ENCODE data around the gene TRIM29.

Gene TRIM29

DNA sequence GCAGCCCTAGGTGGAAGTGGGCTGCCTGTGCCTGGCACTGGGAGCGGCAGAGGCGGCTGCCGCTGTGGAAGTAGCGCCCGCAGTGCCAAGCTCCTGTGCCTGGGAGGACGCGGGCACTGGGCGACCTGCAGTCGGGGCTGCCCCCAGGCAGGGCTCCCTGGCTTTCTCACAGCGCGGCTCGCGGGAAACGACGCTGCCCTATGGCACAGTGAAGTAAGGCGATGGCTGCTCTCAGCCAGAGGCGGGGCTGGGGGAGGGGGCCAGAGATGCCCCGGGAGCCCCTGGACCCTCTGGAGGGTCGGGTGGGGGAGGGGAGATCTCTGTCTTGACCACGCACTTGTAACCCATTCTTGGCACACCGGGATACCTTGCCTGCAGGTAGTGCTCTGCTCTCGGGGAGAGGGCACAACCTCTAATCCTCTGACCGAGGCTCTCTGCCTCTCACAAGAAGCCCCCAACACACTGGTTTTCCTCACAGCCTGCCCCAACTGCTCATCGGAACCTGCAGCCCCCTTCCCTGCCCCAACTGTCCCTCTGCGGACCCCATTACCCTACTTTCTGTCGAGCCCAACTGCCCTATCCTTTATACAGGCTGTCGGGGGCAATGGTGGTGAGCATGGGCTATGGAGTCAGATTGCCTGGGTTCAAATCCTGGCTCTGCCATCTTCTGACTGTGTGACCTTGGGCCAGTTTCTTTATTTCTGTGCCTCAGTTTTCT, 32.2 kb upstream of the TRIM29 start:
- no peaks in the 10 kb centered on the region for H3K36me3 ChIP-seq (ENCODE audit: insufficient read depth, insufficient read length, low read length)
- TF ChIP-seq ZNF274 (IDR thresholded peaks at IDR 0.05; ENCODE audit: low read depth, low read length) (no peak), YY1 (IDR thresholded peaks at IDR 0.05; ENCODE audit: insufficient read depth, insufficient read length) (no peak), SUZ12 (IDR thresholded peaks at IDR 0.05; ENCODE audit: extremely low read depth, insufficient read depth, insufficient read length) (no peak)
- H3K4me3 ChIP-seq (ENCODE audit: insufficient read length, low read depth): no peak overlapping the region
- H3K9me3 ChIP-seq (ENCODE audit: insufficient read depth, low read length): no peaks in the 10 kb centered on the region
- no peaks in the 10 kb centered on the region for H3K4me1 ChIP-seq (ENCODE audit: insufficient read depth, insufficient read length)
- no peak for DNase-seq (ENCODE audit: low read depth, low spot score)
- no peak overlapping the region for H3K9ac ChIP-seq (ENCODE audit: insufficient read length, low read depth)
- peaks cover 64% of the 10 kb centered on the region for H3K27me3 ChIP-seq (ENCODE audit: insufficient read depth, insufficient read length)

DNA sequence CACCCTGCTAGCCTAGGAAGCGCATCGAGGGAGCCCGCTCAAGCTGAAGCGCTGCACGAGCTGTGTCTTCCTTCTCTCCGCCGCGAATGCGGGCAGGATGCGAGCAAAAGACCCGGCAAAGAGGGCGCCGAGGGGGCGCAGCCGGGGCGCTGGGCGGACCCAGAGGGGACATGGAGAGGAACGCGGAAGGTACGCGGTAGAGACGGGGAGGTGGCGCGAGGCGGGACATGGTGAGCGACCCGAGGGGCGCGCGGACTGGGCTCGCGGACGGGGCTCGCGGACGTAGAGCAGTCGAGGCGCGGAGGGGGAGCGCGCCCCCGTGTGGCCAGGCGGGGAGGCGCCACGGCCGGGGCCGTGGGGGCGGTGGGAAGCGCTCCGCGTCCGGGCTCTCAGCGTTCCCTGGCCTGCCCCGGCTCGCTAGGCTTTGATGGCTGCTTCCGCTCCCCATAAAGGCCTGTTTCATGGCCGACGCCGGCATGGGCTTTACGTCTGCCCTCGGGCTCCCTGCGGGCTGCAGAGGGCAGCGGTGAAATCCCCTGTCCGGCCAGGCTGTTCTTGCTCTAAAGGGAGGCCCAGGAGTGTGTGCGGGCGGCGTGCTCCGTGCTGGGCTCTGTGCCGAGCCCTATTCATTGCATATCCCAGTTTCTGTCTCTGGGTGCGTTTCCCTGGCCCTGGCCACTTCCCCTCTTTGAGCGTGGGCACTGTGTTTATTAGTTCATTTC, 31.2 kb upstream of the TRIM29 start:
- no peaks in the 10 kb centered on the region for H3K4me1 ChIP-seq (ENCODE audit: insufficient read depth, insufficient read length)
- peaks cover 64% of the 10 kb centered on the region for H3K27me3 ChIP-seq (ENCODE audit: insufficient read depth, insufficient read length)
- H3K9ac ChIP-seq (ENCODE audit: insufficient read length, low read depth): peak overlapping the region; percentile 52
- TF ChIP-seq SUZ12 (IDR thresholded peaks at IDR 0.05; ENCODE audit: extremely low read depth, insufficient read depth, insufficient read length): no peak
- peak; percentile 63 for DNase-seq (ENCODE audit: low read depth, low spot score)
- H3K36me3 ChIP-seq (ENCODE audit: insufficient read depth, insufficient read length, low read length): no peaks in the 10 kb centered on the region
- H3K4me3 ChIP-seq (ENCODE audit: insufficient read length, low read depth): peak overlapping the region; percentile 33
- no peaks in the 10 kb centered on the region for H3K9me3 ChIP-seq (ENCODE audit: insufficient read depth, low read length)

DNA sequence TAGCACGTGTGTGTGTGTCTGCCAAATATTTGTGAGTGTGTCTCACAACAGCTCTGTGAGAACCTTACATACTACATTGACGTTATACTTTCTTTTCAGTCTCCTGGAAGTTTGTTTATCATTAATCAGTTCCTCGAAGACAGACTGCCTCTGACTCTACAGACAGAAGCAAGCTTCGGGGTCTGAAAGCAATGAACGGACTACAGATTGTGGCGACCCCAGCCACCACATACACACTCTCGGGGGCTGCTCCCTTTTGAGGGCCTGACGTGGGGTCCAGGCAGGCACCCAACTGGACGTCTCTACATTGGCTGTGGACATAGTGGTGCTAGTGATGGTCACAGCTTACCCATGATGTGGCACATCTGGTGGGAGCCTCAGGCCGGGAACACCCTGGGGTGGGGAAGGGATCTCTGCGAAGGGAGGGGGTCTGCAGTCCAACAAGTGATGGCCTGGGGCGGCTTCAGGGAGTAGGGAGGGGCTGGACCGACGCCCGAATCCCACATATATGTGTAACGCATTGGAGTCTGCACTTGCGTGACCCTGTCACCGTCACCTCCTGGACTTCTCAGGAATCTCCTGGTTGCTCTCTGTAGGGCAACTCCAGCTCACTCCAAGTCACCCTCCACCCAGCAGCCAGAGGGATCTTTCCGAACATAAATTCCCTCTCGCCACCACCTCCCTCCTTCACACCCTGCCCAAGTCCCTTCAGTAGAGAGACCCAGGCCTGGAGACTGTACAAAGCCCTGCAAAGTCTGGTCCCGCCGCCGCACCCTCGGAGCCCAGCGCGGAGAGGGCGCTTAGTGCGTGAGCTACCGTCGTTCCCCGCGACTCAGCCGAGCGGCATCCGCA, 30.4 kb upstream of the TRIM29 start:
- Histone ChIP-seq H3K27me3 (ENCODE audit: insufficient read depth, insufficient read length) (peaks cover 60% of the 10 kb centered on the region), H3K36me3 (ENCODE audit: insufficient read depth, insufficient read length, low read length) (no peaks in the 10 kb centered on the region), H3K9ac (ENCODE audit: insufficient read length, low read depth) (peak overlapping the region; percentile 52), H3K4me3 (ENCODE audit: insufficient read length, low read depth) (peak overlapping the region; percentile 33), H3K9me3 (ENCODE audit: insufficient read depth, low read length) (no peaks in the 10 kb centered on the region), H3K4me1 (ENCODE audit: insufficient read depth, insufficient read length) (no peaks in the 10 kb centered on the region)
- DNase-seq (ENCODE audit: low read depth, low spot score): no peak
- TF ChIP-seq ZNF274 (IDR thresholded peaks at IDR 0.05; ENCODE audit: low read depth, low read length) (no peak), YY1 (IDR thresholded peaks at IDR 0.05; ENCODE audit: insufficient read depth, insufficient read length) (no peak), SUZ12 (IDR thresholded peaks at IDR 0.05; ENCODE audit: extremely low read depth, insufficient read depth, insufficient read length) (no peak)

DNA sequence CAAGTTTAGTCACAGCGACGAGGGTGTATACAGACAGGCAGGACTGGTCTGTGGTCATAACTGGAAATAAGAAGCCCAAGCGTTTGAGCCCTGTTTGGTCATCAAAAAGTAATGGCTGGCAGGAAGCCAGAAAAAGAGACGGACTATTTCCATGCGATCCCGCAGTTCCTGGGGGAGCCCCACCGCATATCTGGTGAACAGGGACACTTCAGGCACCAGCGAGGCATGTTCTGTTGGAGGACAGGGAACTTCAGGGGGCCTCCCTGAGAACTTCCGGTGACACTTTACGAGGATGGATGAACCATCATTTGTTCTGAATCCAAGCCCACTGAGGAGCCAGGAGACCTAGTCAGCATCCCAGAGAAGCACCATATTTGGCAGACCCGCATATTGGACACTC, 29.7 kb upstream of the TRIM29 start:
- Histone ChIP-seq H3K36me3 (ENCODE audit: insufficient read depth, insufficient read length, low read length) (no peaks in the 10 kb centered on the region), H3K4me3 (ENCODE audit: insufficient read length, low read depth) (no peak overlapping the region), H3K27me3 (ENCODE audit: insufficient read depth, insufficient read length) (peaks cover 58% of the 10 kb centered on the region), H3K9ac (ENCODE audit: insufficient read length, low read depth) (no peak overlapping the region), H3K9me3 (ENCODE audit: insufficient read depth, low read length) (no peaks in the 10 kb centered on the region; the same call in 1 of the 2 replicates), H3K4me1 (ENCODE audit: insufficient read depth, insufficient read length) (no peaks in the 10 kb centered on the region)
- DNase-seq (ENCODE audit: low read depth, low spot score): no peak
- no peak for TF ChIP-seq YY1 (IDR thresholded peaks at IDR 0.05; ENCODE audit: insufficient read depth, insufficient read length)
- no peak for TF ChIP-seq SUZ12 (IDR thresholded peaks at IDR 0.05; ENCODE audit: extremely low read depth, insufficient read depth, insufficient read length)
- no peak for TF ChIP-seq ZNF274 (IDR thresholded peaks at IDR 0.05; ENCODE audit: low read depth, low read length)

DNA sequence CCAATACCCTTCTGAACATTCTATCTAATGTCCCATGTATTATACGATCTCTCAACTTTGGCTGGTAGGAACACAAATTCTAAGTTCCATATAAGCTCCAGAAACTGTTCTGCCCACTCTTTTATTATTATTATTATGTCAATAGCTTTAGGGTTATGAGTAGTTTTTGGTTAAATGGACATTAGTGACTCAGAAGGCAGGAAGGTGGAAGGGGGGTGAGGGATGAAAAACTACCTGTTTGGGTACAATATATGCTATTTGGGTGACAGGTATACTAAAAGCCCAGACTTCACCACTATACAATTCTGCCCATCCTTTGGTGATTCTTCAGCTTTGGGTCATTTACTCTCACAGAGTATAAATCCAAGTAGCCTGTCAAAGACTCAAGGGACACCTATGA, 22.5 kb upstream of the TRIM29 start:
- no peak overlapping the region for H3K9ac ChIP-seq (ENCODE audit: insufficient read length, low read depth)
- H3K4me1 ChIP-seq (ENCODE audit: insufficient read depth, insufficient read length): no peaks in the 10 kb centered on the region
- H3K36me3 ChIP-seq (ENCODE audit: insufficient read depth, insufficient read length, low read length): no peaks in the 10 kb centered on the region
- no peaks in the 10 kb centered on the region for H3K27me3 ChIP-seq (ENCODE audit: insufficient read depth, insufficient read length)
- TF ChIP-seq YY1 (IDR thresholded peaks at IDR 0.05; ENCODE audit: insufficient read depth, insufficient read length): no peak
- no peak for TF ChIP-seq ZNF274 (IDR thresholded peaks at IDR 0.05; ENCODE audit: low read depth, low read length)
- TF ChIP-seq SUZ12 (IDR thresholded peaks at IDR 0.05; ENCODE audit: extremely low read depth, insufficient read depth, insufficient read length): no peak
- H3K9me3 ChIP-seq (ENCODE audit: insufficient read depth, low read length): peaks cover 18% of the 10 kb centered on the region
- no peak for DNase-seq (ENCODE audit: low read depth, low spot score)
- H3K4me3 ChIP-seq (ENCODE audit: insufficient read length, low read depth): no peak overlapping the region

DNA sequence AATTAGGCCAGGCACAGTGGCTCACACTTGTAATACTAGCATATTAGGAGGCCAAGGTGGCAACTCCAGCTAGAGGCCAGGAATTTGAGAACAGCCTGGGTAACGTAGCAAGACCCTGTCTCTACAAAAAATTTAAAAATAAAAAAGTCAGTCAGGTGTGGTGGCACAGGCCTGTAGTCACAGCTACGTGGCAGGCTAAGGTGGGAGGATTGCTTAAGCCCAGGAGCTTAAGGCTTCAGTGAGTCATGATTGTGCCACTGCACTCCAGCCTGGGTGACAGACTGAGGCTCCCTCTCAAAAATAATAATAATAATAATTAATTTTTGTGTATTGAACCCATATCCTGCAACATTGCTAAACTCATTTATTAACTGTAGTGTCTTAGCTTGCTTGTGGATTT, 15.3 kb upstream of the TRIM29 start:
- Histone ChIP-seq H3K36me3 (ENCODE audit: insufficient read depth, insufficient read length, low read length) (no peaks in the 10 kb centered on the region), H3K4me3 (ENCODE audit: insufficient read length, low read depth) (no peak overlapping the region), H3K9ac (ENCODE audit: insufficient read length, low read depth) (no peak overlapping the region), H3K9me3 (ENCODE audit: insufficient read depth, low read length) (peaks cover 6% of the 10 kb centered on the region), H3K4me1 (ENCODE audit: insufficient read depth, insufficient read length) (no peaks in the 10 kb centered on the region), H3K27me3 (ENCODE audit: insufficient read depth, insufficient read length) (no peaks in the 10 kb centered on the region)
- TF ChIP-seq YY1 (IDR thresholded peaks at IDR 0.05; ENCODE audit: insufficient read depth, insufficient read length): no peak
- TF ChIP-seq SUZ12 (IDR thresholded peaks at IDR 0.05; ENCODE audit: extremely low read depth, insufficient read depth, insufficient read length): no peak
- TF ChIP-seq ZNF274 (IDR thresholded peaks at IDR 0.05; ENCODE audit: low read depth, low read length): no peak
- DNase-seq (ENCODE audit: low read depth, low spot score): no peak

DNA sequence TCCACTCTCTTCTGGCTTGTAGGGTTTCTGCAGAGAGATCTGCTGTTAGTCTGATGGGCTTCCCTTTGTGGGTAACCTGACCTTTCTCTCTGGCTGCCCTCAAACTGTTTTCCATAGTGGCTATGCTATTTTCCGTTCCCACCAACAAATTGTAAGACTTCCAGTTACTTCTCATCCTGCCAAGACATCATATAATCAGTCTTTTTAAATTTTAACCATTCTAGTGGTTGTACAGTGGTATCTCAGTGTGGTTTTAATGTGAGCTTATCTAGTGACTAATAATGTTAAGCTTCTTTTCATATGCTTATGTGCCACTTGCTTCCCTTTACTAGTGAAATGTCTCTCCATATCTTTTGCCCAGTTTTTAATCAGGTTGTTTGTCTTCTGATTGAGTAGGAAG, 13.6 kb upstream of the TRIM29 start:
- Histone ChIP-seq H3K36me3 (ENCODE audit: insufficient read depth, insufficient read length, low read length) (no peaks in the 10 kb centered on the region), H3K27me3 (ENCODE audit: insufficient read depth, insufficient read length) (no peaks in the 10 kb centered on the region), H3K4me3 (ENCODE audit: insufficient read length, low read depth) (no peak overlapping the region), H3K4me1 (ENCODE audit: insufficient read depth, insufficient read length) (peaks cover 9% of the 10 kb centered on the region), H3K9ac (ENCODE audit: insufficient read length, low read depth) (no peak overlapping the region), H3K9me3 (ENCODE audit: insufficient read depth, low read length) (peaks cover 6% of the 10 kb centered on the region)
- TF ChIP-seq YY1 (IDR thresholded peaks at IDR 0.05; ENCODE audit: insufficient read depth, insufficient read length) (no peak), SUZ12 (IDR thresholded peaks at IDR 0.05; ENCODE audit: extremely low read depth, insufficient read depth, insufficient read length) (no peak), ZNF274 (IDR thresholded peaks at IDR 0.05; ENCODE audit: low read depth, low read length) (no peak)
- DNase-seq (ENCODE audit: low read depth, low spot score): no peak
